Epithelial cell of esophagus (primary cell): ENCODE data around the gene SIK2.

ENCODE experiments used
- DNase-seq: peaks from one replicate; pipeline ENCODE4 v3.0.0; 2010; ENCODE audit warnings: low read depth
- H3K4me3 ChIP-seq: 2 replicates; pipeline ENCODE4 v1.5.1; 2011; ENCODE audit warnings: mild to moderate bottlenecking, low read length, control low read depth
- TF ChIP-seq, protein P1 (sequence below): IDR thresholded peaks from 2 replicates; pipeline ENCODE4 v1.5.1; 2011; ENCODE audit warnings: low read depth, mild to moderate bottlenecking, low read length, control low read depth, inconsistent platforms; ENCODE audit not compliant: insufficient read depth; ENCODE audit errors: missing control alignments

Gene SIK2

DNA sequence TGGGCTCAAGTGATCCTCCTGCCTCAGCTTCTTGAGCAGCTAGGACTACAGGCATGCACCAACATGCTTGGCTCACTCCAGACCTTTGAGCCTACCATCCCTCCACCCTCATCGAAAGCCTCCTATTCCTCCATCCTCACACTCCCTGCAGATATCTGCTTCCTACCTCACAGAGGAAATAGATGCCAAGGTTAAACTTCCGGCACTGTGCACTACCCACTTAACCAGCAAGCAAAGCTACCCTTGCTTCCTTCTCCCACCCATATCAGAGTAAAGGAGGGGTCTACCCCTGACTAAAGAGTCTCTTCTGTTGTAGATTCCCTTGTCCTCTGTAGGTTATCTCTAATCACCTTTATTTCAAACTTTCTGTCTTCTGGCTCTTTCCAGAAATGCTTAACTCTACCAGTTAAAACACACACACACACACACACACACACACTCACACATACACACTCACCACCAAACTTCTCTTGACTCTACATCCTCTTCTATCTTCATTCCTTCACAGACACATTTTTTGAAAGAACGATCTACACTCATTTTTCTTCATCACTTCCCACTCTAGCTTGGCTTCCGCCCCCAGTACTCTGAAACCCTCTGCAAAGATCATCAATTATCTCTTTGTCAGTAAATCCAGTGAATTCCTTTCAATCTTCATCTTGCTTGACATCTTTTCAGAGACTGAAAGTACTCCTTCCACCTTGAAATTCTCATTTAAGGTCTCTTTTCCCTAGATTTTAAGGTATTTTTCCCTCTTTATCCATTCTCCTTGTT, 10.9 kb upstream of the SIK2 start:
- TF ChIP-seq, protein P1, sequence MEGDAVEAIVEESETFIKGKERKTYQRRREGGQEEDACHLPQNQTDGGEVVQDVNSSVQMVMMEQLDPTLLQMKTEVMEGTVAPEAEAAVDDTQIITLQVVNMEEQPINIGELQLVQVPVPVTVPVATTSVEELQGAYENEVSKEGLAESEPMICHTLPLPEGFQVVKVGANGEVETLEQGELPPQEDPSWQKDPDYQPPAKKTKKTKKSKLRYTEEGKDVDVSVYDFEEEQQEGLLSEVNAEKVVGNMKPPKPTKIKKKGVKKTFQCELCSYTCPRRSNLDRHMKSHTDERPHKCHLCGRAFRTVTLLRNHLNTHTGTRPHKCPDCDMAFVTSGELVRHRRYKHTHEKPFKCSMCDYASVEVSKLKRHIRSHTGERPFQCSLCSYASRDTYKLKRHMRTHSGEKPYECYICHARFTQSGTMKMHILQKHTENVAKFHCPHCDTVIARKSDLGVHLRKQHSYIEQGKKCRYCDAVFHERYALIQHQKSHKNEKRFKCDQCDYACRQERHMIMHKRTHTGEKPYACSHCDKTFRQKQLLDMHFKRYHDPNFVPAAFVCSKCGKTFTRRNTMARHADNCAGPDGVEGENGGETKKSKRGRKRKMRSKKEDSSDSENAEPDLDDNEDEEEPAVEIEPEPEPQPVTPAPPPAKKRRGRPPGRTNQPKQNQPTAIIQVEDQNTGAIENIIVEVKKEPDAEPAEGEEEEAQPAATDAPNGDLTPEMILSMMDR, result no peak
- no peak overlapping the region for H3K4me3 ChIP-seq
- no peak for DNase-seq

DNA sequence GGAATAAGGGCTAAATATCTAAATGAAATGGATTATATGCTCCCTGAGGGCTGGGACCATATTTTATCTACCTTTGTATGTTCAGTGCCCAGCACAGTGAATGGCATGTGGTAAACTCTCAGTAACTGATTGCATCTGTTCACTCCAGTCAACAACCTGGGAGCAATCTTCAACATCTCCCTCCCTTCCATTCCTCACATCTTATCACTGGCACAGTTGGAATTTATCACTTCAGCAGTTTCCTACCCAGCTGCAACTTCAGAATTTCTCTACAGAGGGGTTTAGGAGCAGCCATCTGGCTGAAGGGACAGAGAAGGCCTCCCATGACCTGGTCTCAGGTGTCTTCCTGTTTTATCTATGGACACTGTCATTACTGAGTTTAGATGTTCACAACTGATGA, 9.8 kb upstream of the SIK2 start:
- TF ChIP-seq, protein P1, result no peak
- no peak overlapping the region for H3K4me3 ChIP-seq
- no peak for DNase-seq

DNA sequence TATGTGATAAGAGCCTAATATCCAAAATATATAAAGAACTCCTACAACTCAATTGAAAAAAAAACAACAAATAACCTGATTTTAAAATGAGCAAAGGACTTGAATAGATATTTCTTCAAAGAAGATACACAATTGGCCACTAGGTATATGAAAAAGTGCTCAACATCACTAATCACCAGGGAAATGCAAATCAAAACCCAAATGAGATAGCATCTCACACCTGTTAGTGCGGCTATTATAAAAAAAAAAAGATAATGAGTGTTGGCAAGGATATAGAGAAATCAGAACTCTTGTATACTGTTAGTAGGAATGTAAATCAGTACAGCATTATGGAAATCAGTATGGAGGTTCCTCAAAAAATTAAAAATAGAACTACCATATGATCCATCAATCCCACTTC, 5.9 kb upstream of the SIK2 start:
- DNase-seq, result no peak
- TF ChIP-seq, protein P1, result no peak
- no peak overlapping the region for H3K4me3 ChIP-seq

DNA sequence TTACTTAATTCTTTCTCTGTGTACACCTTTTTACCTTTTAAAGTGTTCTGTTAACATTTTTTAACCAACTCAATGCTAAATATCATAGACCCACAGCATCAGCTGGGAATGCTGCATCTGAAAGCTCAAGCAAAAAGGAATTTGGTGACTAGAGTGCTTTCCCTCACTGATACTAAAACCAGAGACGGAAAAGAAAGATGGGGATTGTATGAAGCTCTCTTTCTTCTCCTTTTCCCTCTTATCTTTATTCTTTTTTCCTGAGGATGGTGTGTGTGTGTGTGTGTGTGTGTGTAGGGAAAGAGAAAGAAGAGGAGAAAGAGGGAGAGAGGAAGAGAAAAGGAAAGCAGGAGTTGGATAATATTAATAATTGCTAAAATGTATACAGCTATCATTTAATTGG, 4.1 kb upstream of the SIK2 start:
- H3K4me3 ChIP-seq, result no peak overlapping the region
- TF ChIP-seq, protein P1, result no peak
- no peak for DNase-seq

DNA sequence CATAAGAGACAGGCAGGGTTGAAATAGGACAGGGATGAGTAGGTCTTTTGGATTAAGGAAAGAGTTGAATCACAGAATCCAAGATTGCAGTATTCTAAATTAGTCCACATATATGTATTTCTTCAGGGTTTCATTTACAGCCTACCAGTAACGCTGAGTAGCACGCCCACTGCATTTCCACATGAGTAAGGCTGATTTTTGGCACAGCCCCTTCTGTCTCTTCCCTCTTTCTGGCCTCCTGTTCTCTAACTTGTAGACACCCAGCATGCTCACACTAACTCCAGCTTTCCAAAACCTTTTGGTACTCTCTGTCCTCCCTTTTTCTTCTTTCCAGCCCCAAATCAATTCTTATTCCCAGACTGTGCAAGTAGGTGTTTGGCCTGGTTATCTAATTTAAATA, 3.7 kb upstream of the SIK2 start:
- TF ChIP-seq, protein P1, result no peak
- H3K4me3 ChIP-seq, result no peak overlapping the region
- DNase-seq, result no peak

DNA sequence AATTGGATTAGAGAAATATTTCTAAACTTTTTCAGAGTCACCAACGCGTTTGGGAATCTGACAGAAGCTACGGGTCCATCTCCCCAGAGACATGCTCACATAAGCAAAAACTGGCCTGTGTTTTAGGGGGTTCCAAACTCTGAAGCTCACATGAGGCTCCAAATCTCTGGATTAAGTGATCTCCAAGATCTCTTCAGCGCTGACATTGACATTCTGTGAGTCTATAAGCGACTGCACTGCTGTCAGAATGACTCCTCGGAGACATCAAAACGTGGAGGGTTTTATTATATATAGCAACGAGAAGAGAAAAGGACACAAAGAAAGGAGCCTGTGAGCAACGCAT, 642 bp upstream of the SIK2 start:
- TF ChIP-seq, protein P1, result no peak
- DNase-seq, result no peak
- H3K4me3 ChIP-seq, result peak overlapping the region; percentile 43
